ENCODE data around the gene FDPS. TPM values are rescaled to one million over a fixed set of nuclear protein-coding genes. Genes with fewer than 3 reads are reported as not detected.

Gene FDPS
- total RNA-seq, 4 donors from 2014 or later = 71.2 to 125 (median 81.0) TPM

GRCh38 chr1:155324717-155325602 is 16.3 kb downstream of the FDPS start:
- 0 to 1% methylated on average over 5 to 12 of the region's 59 CpGs for WGBS, 2 donors (ENCODE audit: low coverage in 1 of 2)
- peaks cover 0 to 40% of the 10 kb centered on the region in 2 donors for H3K36me3 ChIP-seq
- no peaks in the 10 kb centered on the region for H3K9me3 ChIP-seq
- peaks cover 0 to 60% (median 21%) of the 10 kb centered on the region in 3 donors for H3K4me1 ChIP-seq
- peak overlapping the region; percentile 68 to 99 (median 98) for H3K27ac ChIP-seq
- H3K27me3 ChIP-seq = no peaks in the 10 kb centered on the region
- peak overlapping the region; percentile 81 to 92 for H3K4me3 ChIP-seq
- no peak for ATAC-seq
- TF ChIP-seq EP300 (IDR thresholded peaks at IDR 0.05) = no peak
- TF ChIP-seq CTCF (IDR thresholded peaks at IDR 0.05) = peak in 3 of 4 experiments; percentile 23 to 63 (median 47)

GRCh38 chr1:155325603-155325893 is 16.9 kb downstream of the FDPS start:
- WGBS, 2 donors (ENCODE audit: low coverage in 1 of 2) = no CpG with 5 or more reads among the region's 6 CpGs
- TF ChIP-seq CTCF (IDR thresholded peaks at IDR 0.05) = no peak
- no peak for TF ChIP-seq POLR2A (IDR thresholded peaks at IDR 0.05)
- no peak for TF ChIP-seq EP300 (IDR thresholded peaks at IDR 0.05)
- TF ChIP-seq POLR2AphosphoS5 (IDR thresholded peaks at IDR 0.05) = no peak
- no peaks in the 10 kb centered on the region for H3K27me3 ChIP-seq
- H3K27ac ChIP-seq = peak overlapping the region in 3 of 4 donors; percentile 98 to 99 (median 99)
- peaks cover 0 to 46% of the 10 kb centered on the region in 2 donors for H3K36me3 ChIP-seq
- H3K4me3 ChIP-seq = peak overlapping the region in 1 of 2 donors; percentile 92
- no peak for ATAC-seq
- H3K4me1 ChIP-seq = peaks cover 0 to 54% (median 15%) of the 10 kb centered on the region in 3 donors
- no peaks in the 10 kb centered on the region for H3K9me3 ChIP-seq

- Histone ChIP-seq H3K4me1 (peaks cover 0 to 49% (median 15%) of the 10 kb centered on the region in 3 donors), H3K36me3 (peaks cover 0 to 51% of the 10 kb centered on the region in 2 donors), H3K27ac (peak overlapping the region in 2 of 4 donors; percentile 98 to 99), H3K9me3 (no peaks in the 10 kb centered on the region), H3K27me3 (no peaks in the 10 kb centered on the region), H3K4me3 (no peak overlapping the region)
- TF ChIP-seq POLR2A (IDR thresholded peaks at IDR 0.05) = no peak
- TF ChIP-seq EP300 (IDR thresholded peaks at IDR 0.05) = no peak
- no peak for TF ChIP-seq CTCF (IDR thresholded peaks at IDR 0.05)
- no peak for TF ChIP-seq POLR2AphosphoS5 (IDR thresholded peaks at IDR 0.05)
- no peak for ATAC-seq
- 75 to 83% methylated on average over 5 of the region's 6 CpGs for WGBS, 2 donors (ENCODE audit: low coverage in 1 of 2)
These were observed 17.4 kb downstream of the FDPS start for GRCh38 chr1:155326020-155326526.

- ATAC-seq = no peak
- peaks cover 0 to 57% of the 10 kb centered on the region in 2 donors for H3K36me3 ChIP-seq
- no peak overlapping the region for H3K4me3 ChIP-seq
- peak overlapping the region in 1 of 4 donors; percentile 4 for H3K27ac ChIP-seq
- H3K27me3 ChIP-seq = no peaks in the 10 kb centered on the region
- peaks cover 0 to 43% (median 10%) of the 10 kb centered on the region in 3 donors for H3K4me1 ChIP-seq
- WGBS, 2 donors (ENCODE audit: low coverage in 1 of 2) = 70% methylated on average over 4 of the region's 7 CpGs; no CpG with 5 or more reads in 1 of the 2 donors
- H3K9me3 ChIP-seq = no peaks in the 10 kb centered on the region
- TF ChIP-seq CTCF (IDR thresholded peaks at IDR 0.05) = no peak
- TF ChIP-seq EP300 (IDR thresholded peaks at IDR 0.05) = no peak
- TF ChIP-seq POLR2A (IDR thresholded peaks at IDR 0.05) = no peak
- TF ChIP-seq POLR2AphosphoS5 (IDR thresholded peaks at IDR 0.05) = no peak
These were observed 18.0 kb downstream of the FDPS start for GRCh38 chr1:155326631-155327037.
